NCI-H2196 (cell line): ENCODE measurements around the gene MOCOS.
A peak's percentile ranks its signal among the peaks of the same experiment; 100 is the strongest.
"Not testable (repeated sequence)": the region's sequence is repeated elsewhere in the genome, so short reads cannot be mapped to it uniquely, and the experiment has no call there.

ENCODE experiments used
- DNase-seq: peaks from one replicate; lab custom pipeline; 2025; ENCODE audit not compliant: unreplicated experiment; lab: John Stamatoyannopoulos, UW

The MOCOS gene

GRCh38 chr18:36187193-36187825 lies at the start of gene MOCOS:
MOCOS (plus strand) TSS chr18:36187497; CDS start chr18:36187540, 43 bp downstream.
- DNase-seq, result peak; percentile 54

GRCh38 chr18:36139245-36139644 lies 48.1 kb upstream of the MOCOS start:
- DNase-seq, result peak; percentile 41

- DNase-seq, result no peak
These were observed 45.7 kb upstream of the MOCOS start for GRCh38 chr18:36141576-36141975.

- DNase-seq, result no peak
These were observed 44.5 kb upstream of the MOCOS start for GRCh38 chr18:36142751-36143150.

GRCh38 chr18:36143391-36143790 lies 43.9 kb upstream of the MOCOS start:
- DNase-seq, result no peak

GRCh38 chr18:36149514-36150289 lies 37.6 kb upstream of the MOCOS start:
- DNase-seq, result no peak

- DNase-seq, result no peak
These were observed 34.5 kb upstream of the MOCOS start for GRCh38 chr18:36152781-36153180.

- no peak for DNase-seq
These were observed 34.1 kb upstream of the MOCOS start for GRCh38 chr18:36153203-36153602.

GRCh38 chr18:36153771-36154170 lies 33.5 kb upstream of the MOCOS start:
- no peak for DNase-seq

GRCh38 chr18:36155851-36156757 lies 31.2 kb upstream of the MOCOS start:
- DNase-seq, result no peak

GRCh38 chr18:36157441-36157840 lies 29.9 kb upstream of the MOCOS start:
- no peak for DNase-seq

GRCh38 chr18:36158266-36158867 lies 28.9 kb upstream of the MOCOS start:
- DNase-seq, result no peak

- DNase-seq, result no peak
These were observed 26.3 kb upstream of the MOCOS start for GRCh38 chr18:36160959-36161371.

GRCh38 chr18:36162981-36163380 lies 24.3 kb upstream of the MOCOS start:
- no peak for DNase-seq

- DNase-seq, result no peak
These were observed 19.5 kb upstream of the MOCOS start for GRCh38 chr18:36167692-36168218.

GRCh38 chr18:36168296-36168695 lies 19.0 kb upstream of the MOCOS start:
- DNase-seq, result not testable (repeated sequence)

- DNase-seq, result no peak
These were observed 17.4 kb upstream of the MOCOS start for GRCh38 chr18:36169938-36170337.

- no peak for DNase-seq
These were observed 11.8 kb upstream of the MOCOS start for GRCh38 chr18:36175481-36175880.

GRCh38 chr18:36176177-36176584 lies 11.1 kb upstream of the MOCOS start:
- DNase-seq, result no peak

- DNase-seq, result no peak
These were observed 10.6 kb upstream of the MOCOS start for GRCh38 chr18:36176711-36177110.

GRCh38 chr18:36177913-36178312 lies 9.4 kb upstream of the MOCOS start:
- DNase-seq, result no peak
